GM19455 (cell line): ENCODE data around the gene CMC1.
"Not testable (repeated sequence)": the region's sequence is repeated elsewhere in the genome, so short reads cannot be mapped to it uniquely, and the experiment has no call there.

ENCODE experiments used
- ATAC-seq: cut with Tn5 transposase; IDR thresholded peaks from one replicate; pipeline ENCODE4 v1.9.1; 2021; ENCODE audit not compliant: unreplicated experiment

Gene CMC1

DNA sequence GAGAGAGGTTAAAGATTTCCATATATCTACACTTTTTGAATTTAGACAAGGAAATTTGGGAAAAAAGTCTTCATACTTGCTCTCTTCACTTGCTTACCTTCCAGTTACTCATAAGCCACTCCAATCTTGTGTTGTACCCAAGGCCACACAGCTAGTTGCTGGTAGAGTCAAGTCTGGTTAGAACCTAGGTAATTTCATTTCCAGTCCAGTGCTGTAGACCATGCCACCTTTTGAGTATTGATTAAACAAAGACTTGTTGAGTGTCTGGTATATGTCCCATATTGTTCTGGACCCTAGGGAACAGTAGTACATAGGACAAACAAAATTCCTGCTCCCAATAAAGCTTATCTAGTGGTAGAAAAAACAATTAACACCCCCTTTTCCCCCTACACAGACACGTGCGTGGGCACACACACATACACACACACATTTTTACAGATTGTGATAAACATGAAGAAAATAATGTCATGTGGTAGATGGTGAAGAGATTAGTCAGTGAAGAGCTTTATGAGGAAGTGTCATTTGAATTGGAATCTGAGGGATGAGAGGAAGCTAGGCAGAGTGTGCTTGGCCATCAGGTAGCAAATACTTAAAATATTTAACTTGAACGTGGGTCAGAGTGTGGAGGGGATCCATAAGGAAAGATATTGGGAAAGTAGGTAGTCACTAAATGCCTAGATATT is 2.1 kb downstream of the CMC1 start:
- ATAC-seq: no peak

DNA sequence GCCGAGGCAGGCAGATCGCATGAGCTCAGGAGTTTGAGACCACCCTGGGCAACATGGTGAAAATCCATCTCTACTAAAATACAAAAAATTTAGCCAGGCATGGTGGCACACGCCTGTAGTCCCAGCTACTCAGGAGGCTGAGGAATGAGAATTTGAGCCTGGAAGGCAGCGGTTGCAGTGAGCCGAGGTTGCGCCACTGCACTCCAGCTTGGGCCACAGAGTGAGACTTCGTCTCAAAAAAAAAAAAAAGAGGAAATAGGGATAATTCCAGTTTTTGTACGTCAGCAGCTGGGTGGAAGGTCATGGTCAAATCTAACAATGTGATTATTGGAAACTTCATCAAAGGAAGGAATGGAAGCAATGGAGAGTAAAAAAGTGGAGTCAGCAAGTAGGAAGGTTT is 3.1 kb downstream of the CMC1 start:
- ATAC-seq: no peak

DNA sequence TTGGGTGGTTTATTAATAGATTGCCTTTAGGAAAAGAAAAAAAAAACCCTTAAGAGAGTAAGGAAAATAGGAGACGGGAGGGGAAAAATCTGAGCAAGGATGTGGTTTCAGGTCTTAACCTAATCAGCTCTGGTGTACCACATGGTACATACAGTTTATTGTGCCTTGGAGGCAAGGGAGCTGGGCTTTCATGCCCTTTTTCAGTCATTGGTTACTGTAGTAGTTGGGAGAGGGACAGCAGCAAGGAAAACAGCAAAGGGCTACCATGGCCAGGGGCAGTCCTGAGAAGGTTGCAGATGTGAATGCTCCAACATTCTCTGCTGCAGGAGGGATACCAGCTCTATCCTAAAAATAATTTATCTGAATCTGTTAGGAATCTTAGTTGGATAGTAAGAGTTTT is 5.9 kb downstream of the CMC1 start:
- no peak for ATAC-seq

- ATAC-seq: no peak
These were observed 9.6 kb downstream of the CMC1 start for GRCh38 chr3:28250999-28251398.

DNA sequence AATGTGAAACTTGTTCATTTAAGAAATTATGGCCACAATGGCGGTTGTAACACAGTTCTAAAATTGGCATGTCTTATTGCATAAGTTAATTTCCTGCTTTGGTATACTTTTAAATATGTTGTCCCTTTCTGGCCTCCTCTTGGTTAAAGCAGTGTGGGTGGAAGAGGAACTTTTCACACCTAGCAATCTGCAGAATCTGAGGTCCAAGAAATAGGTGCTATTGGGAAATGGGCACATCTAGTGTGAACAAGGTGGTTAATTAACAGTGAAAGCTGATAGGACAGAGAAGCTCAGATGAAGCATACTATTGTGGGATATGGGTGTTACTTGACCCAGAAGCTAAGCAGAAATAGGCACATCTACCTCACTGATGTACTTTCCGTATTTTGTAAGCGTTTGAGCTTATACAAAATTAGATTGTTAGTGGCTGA is 10.6 kb downstream of the CMC1 start:
- ATAC-seq: no peak

DNA sequence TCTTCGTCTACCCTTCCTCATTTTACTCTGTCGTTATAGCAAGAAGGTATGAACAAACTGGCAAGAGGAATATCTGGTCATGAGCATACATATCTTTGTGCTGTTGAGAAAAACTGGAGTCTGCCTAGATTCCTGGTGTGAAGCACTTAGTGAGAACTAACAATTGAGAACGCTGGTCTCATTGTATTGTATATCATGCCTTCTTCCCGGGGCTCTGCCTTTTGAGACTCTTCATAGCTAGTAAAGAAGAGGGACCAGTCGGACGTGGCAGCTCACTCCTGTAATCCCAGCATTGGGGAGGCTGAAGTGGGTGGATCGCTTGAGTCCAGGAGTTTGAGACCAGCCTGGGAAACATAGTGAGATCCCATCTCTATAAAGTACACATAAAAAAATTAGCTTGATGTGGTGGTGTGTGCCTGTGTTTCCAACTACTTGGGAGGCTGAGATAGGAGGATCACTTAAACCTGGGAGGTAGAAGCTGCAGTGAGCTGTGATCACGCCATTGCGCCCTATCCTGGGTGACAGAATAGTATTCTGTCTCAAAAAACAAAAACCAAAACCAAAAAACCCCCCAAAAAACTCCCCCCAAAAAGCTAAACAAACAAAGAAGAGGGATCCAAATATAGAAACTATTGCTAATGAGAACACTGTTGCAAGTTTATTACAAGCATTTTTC is 11.8 kb downstream of the CMC1 start:
- ATAC-seq: no peak

DNA sequence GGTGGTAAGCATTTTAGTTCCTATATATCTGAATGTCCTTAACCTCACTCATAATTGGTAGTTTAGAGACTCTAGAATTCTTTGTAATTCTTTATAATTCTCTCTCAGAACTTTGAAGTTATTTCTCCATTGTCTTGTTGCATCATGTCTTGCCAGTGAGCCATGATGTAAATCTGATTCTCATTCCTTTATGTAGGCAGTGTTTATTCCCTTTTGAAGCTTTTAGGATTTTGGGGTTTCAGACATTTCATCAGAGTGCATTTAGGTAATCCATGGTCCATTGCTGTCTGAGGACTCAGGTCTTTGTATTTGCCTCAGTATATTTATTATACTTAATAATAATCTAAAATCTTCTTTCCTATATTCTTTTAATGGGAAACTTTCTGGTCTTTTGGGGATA is 20.6 kb downstream of the CMC1 start:
- ATAC-seq: no peak

- no peak for ATAC-seq
These were observed 24.2 kb downstream of the CMC1 start for GRCh38 chr3:28265641-28266040.

DNA sequence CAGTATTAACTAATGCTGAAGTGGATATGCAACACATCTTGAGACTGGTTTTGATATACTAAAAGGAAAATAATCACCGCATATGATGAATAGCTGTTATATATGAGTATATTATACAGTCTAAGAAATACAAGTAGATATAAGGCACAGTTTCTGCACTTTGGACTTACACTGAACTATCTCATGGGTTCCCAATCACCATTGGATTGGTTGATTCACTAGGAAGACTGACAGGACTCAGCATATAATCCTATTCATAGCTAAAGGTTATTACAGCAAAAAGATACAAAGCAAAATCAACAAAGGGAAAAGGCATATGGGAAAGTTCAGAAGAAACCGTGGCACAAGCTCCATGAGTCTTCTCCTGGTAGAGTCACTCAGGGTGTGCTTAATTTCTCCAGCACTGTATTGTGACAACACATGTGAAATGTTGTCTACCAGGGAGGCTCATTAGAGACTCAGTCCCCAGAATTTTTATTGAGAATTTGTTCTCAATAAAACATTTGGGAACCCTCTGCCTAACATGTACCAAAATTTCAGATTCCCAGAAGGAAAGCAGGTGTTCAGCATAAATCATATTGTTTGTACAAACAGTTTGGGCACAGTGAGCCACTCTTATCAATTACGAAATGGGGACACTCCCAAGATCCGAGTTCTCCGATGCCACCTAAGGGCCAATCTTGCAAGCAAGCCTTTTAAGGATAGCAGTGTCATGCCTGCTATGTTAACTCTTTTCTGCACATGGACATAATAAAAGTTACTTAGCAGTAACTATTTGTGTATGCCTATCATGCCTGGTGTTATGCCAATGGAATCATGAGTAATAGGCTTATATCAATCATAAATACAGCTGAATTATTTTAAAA is 26.8 kb downstream of the CMC1 start:
- no peak for ATAC-seq

GRCh38 chr3:28268989-28269388 is 27.6 kb downstream of the CMC1 start:
- no peak for ATAC-seq

- ATAC-seq: not testable (repeated sequence)
These were observed 28.5 kb downstream of the CMC1 start for GRCh38 chr3:28269884-28270283.

GRCh38 chr3:28273837-28274236 is 32.4 kb downstream of the CMC1 start:
- no peak for ATAC-seq

- ATAC-seq: no peak
These were observed 37.5 kb downstream of the CMC1 start for GRCh38 chr3:28278918-28279317.

DNA sequence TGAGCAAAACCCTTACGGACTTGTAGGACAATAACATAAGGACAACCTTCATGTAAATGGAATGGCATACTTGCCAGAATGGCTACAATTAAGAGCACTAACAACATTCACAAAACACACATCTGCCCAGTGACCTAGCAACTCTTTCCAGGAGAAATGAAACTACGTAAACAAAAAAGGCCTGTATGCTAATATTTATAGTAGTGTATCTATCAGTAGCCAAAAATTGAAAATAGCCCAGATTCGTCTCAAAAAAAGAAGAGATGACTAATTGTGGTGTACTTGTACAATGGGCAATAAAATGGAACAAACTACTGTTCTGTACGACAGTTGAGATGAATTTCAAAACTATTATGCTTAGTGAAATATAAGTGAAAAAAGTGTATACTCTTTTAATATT is 38.4 kb downstream of the CMC1 start:
- ATAC-seq: no peak

DNA sequence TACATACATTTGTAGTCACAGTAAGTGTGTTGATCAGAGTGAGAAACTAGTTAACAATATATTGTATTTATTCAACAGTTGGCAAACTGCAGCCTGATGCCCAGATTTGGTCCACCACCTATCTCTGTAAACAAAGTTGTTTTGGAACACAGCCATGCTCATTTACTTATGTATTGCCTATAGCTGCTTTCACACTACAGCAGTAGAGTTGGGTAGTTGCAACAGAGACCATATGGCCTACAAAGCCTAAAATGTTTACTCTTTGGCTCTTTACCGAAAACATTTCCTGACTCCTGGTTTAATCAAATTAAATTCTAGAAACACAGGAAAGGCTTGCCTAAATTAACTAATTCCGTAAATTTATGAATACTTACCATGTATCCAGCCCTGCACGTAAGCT is 39.4 kb downstream of the CMC1 start:
- no peak for ATAC-seq

- peak; percentile 78 for ATAC-seq
These were observed 45.2 kb downstream of the CMC1 start for GRCh38 chr3:28286595-28286994.

DNA sequence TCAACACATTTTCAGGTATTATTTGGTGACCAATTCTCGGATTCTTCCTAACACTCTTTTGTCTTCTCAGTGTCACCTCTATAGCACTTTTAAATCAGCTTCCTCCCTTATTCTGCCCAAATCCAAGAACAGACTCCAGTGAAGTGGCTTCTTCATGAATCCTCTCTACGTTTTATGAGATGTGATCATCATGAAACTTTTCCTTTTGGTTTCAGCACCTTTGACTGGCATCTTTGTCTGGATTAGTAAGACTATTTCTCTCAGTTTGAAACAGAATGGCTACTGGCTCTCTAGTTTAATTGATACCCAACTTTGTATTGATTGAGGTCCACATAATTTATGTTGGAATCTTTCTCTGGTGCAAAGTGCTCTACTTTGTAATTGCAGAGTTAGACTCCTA is 45.6 kb downstream of the CMC1 start:
- no peak for ATAC-seq

DNA sequence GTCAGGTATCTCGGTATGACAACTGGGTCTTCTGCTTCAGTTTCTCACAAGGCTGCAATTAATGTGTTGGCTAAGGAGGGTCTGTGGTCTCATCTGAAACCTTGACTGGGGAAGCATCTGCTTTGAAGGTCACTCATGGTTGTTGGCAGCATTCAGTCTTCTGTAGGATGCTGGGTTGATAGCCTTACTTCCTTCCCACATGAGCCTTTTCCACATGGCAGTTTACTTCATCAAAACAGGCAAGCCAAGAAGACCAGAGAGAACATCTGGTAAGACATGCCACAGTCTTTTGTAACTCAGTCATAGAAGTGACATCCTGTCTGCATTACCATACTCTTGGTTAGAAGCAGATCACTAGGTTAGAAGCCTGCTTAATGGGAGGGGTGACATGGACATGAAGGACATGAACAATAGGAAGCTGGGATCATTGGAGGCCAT is 49.5 kb downstream of the CMC1 start:
- no peak for ATAC-seq

- no peak for ATAC-seq
These were observed 50.2 kb downstream of the CMC1 start for GRCh38 chr3:28291577-28291976.

- ATAC-seq: no peak
These were observed 51.2 kb downstream of the CMC1 start for GRCh38 chr3:28292622-28293021.

- ATAC-seq: no peak
These were observed 53.4 kb downstream of the CMC1 start for GRCh38 chr3:28294667-28295413.
